ENCODE measurements around the gene NADK. TPM values are rescaled to one million over a fixed set of nuclear protein-coding genes. Genes with fewer than 3 reads are reported as not detected.

The NADK gene
- total and polyA plus RNA-seq, 10 of the 15 experiments (the other 5 are each of a cell fraction or from before 2014, with no cell fraction given): 1.1 to 93.2 (median 46.9) TPM

DNA sequence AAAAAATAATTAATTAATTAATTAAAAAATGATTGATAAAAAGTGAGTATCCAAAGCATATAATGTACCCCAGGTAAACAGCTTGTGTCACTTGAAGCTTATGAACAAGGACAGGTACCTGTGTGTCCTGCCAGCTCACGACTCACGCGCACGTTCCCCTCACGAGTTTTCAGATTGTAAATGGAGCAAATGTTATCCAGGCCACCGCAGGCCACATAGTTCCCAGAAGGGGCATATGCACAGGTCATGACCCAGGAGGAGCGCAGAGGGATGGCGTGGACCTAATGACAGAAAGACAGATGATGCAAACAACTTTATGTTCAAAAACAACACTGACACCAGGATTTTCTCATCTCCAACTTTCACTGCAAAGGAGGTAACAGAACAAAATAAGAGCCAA lies 26.0 kb upstream of the NADK start (continued):
- TF ChIP-seq, protein P1, sequence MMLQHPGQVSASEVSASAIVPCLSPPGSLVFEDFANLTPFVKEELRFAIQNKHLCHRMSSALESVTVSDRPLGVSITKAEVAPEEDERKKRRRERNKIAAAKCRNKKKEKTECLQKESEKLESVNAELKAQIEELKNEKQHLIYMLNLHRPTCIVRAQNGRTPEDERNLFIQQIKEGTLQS (IDR thresholded peaks at IDR 0.05; ENCODE audit: borderline replicate concordance, extremely low read depth, low read depth, low read length): no peak
- no peak for TF ChIP-seq CBX5 (IDR thresholded peaks at IDR 0.05; ENCODE audit: low read depth)
- TF ChIP-seq SMAD1 (IDR thresholded peaks at IDR 0.05; ENCODE audit: low read depth, partially characterized antibody): no peak
- TF ChIP-seq MTA2 (IDR thresholded peaks at IDR 0.05; ENCODE audit: low read depth): no peak

DNA sequence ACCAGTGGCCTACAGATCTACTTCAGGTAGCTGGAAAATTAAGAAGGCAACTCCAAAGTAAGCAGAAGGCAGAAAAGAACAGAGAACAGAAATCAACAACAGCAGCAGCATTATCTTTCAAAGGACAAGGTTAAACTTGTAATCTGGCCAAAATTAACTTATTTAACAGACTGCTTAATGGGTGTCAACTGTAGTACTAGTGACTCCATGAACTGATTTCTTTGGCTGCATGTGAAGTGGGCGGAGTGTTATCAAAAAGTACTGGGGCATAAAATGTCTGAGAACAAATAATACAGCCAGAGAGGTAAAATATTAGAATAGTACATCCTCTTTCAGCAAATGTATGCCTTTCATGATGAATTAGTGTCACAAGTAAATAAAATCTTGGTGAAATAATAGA lies 24.6 kb upstream of the NADK start:
- no peak overlapping the region for H3K9ac ChIP-seq (ENCODE audit: control insufficient read depth, insufficient read depth, low read length)
- no peak overlapping the region for H3K4me2 ChIP-seq (ENCODE audit: control insufficient read depth, insufficient read depth)
- no peak for DNase-seq (ENCODE audit: low read depth, low spot score)
- 100% methylated on average over 1 of the region's 1 CpG for WGBS (ENCODE audit: insufficient coverage, insufficient replicate concordance, low lambda C conversion rate, missing lambda C conversion rate)
- in situ Hi-C loops (cut with MboI): no loop called here
- no peaks in the 10 kb centered on the region for H3K27me3 ChIP-seq (replicated peaks in 1 of 2; ENCODE audit: control insufficient read depth in 2 of 2, insufficient read depth in 2 of 2, low read length in 1 of 2)
- TF ChIP-seq SMC3 (IDR thresholded peaks at IDR 0.05; ENCODE audit: borderline replicate concordance, low read length) (no peak), ZNF217 (IDR thresholded peaks at IDR 0.05) (no peak), LARP7 (IDR thresholded peaks at IDR 0.05) (no peak), NR2C2 (IDR thresholded peaks at IDR 0.05; ENCODE audit: borderline replicate concordance, control insufficient read depth, insufficient read length, low read depth) (no peak), NFYA (IDR thresholded peaks at IDR 0.05; ENCODE audit: borderline replicate concordance, low read depth, low read length) (no peak), CEBPB (IDR thresholded peaks at IDR 0.05; ENCODE audit: borderline replicate concordance in 1 of 2, low read depth in 2 of 2, low read length in 2 of 2) (no peak), STAT1 (conservative IDR thresholded peaks at IDR 0.05) (no peak), SUZ12 (IDR thresholded peaks at IDR 0.05; ENCODE audit: unreplicated experiment) (no peak), ATF7 (IDR thresholded peaks at IDR 0.05; ENCODE audit: low read depth) (no peak)
- TF ChIP-seq, protein P2, sequence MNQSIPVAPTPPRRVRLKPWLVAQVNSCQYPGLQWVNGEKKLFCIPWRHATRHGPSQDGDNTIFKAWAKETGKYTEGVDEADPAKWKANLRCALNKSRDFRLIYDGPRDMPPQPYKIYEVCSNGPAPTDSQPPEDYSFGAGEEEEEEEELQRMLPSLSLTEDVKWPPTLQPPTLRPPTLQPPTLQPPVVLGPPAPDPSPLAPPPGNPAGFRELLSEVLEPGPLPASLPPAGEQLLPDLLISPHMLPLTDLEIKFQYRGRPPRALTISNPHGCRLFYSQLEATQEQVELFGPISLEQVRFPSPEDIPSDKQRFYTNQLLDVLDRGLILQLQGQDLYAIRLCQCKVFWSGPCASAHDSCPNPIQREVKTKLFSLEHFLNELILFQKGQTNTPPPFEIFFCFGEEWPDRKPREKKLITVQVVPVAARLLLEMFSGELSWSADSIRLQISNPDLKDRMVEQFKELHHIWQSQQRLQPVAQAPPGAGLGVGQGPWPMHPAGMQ (IDR thresholded peaks at IDR 0.05; ENCODE audit: borderline replicate concordance): no peak
- TF ChIP-seq, protein P3, sequence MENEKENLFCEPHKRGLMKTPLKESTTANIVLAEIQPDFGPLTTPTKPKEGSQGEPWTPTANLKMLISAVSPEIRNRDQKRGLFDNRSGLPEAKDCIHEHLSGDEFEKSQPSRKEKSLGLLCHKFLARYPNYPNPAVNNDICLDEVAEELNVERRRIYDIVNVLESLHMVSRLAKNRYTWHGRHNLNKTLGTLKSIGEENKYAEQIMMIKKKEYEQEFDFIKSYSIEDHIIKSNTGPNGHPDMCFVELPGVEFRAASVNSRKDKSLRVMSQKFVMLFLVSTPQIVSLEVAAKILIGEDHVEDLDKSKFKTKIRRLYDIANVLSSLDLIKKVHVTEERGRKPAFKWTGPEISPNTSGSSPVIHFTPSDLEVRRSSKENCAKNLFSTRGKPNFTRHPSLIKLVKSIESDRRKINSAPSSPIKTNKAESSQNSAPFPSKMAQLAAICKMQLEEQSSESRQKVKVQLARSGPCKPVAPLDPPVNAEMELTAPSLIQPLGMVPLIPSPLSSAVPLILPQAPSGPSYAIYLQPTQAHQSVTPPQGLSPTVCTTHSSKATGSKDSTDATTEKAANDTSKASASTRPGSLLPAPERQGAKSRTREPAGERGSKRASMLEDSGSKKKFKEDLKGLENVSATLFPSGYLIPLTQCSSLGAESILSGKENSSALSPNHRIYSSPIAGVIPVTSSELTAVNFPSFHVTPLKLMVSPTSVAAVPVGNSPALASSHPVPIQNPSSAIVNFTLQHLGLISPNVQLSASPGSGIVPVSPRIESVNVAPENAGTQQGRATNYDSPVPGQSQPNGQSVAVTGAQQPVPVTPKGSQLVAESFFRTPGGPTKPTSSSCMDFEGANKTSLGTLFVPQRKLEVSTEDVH (IDR thresholded peaks at IDR 0.05; ENCODE audit: low read depth, partially characterized antibody): no peak
- no peak overlapping the region for H2AFZ ChIP-seq (ENCODE audit: control insufficient read depth, low read depth, low read length)
- FAIRE-seq: no peak
- RAD21 ChIA-PET (ENCODE audit: unreplicated experiment): no interaction called here
- no peak overlapping the region for H3K4me3 ChIP-seq
- CTCF ChIA-PET: interaction anchor here (1.8 to 2.9 kb wide), 2 partner anchors 12 to 103 kb away, joined by 5 to 12 read pairs; no protein-coding TSS in a partner anchor
- H4K20me1 ChIP-seq (ENCODE audit: control insufficient read depth, insufficient read depth): peaks cover 13% of the 10 kb centered on the region
- no peaks in the 10 kb centered on the region for H3K9me3 ChIP-seq (replicated peaks; ENCODE audit: control insufficient read depth, insufficient read depth, low read length)
- intact Hi-C loops (cut with micrococcal nuclease; ENCODE audit: unreplicated experiment): loop anchor here (5.0 kb wide), 1 partner anchor 104 kb away; no protein-coding TSS in a partner anchor
- BruUV-seq (replicated peaks): no TSS peak
- H3K27ac ChIP-seq (ENCODE audit: control insufficient read depth, insufficient read depth): no peak overlapping the region
- H3K36me3 ChIP-seq (ENCODE audit: control insufficient read depth in 2 of 2, insufficient read depth in 2 of 2, low read length in 1 of 2): peaks cover 18 to 22% of the 10 kb centered on the region in 2 experiments; a peak in 3 of 4 replicates
- H3K79me2 ChIP-seq (ENCODE audit: control insufficient read depth, insufficient read depth, low read length): peaks cover 18% of the 10 kb centered on the region
- POLR2A ChIA-PET: interaction anchor here (0.7 kb wide), 1 partner anchor 41 kb away, joined by 7 read pairs; no protein-coding TSS in a partner anchor
- no peak for ATAC-seq
- peaks cover 39% of the 10 kb centered on the region for H3K4me1 ChIP-seq (ENCODE audit: control insufficient read depth, insufficient read depth, low read length)
- SMC1A ChIA-PET (ENCODE audit: uncharacterized antibody, unreplicated experiment): interaction anchor here (0.6 to 1.5 kb wide), 4 partner anchors 24 to 103 kb away, joined by 3 to 5 read pairs (median 3); no protein-coding TSS in a partner anchor
